Measurements from ENCODE around the gene EYS.

The EYS gene

GRCh38 chr6:63730311-63730710, 1976.7 kb downstream of the EYS start:
- H3K27ac ChIP-seq (ENCODE audit: low read depth, low read length) = no peak overlapping the region
- H3F3A ChIP-seq (ENCODE audit: control insufficient read depth, insufficient read depth) = peaks cover 9% of the 10 kb centered on the region
- H3K9me2 ChIP-seq (replicated peaks; ENCODE audit: control insufficient read depth, low read length) = no peaks in the 10 kb centered on the region
- no peaks in the 10 kb centered on the region for H4K20me1 ChIP-seq (ENCODE audit: control insufficient read depth, insufficient read depth, low read depth, low read length)
- no peaks in the 10 kb centered on the region for H3K79me2 ChIP-seq (ENCODE audit: control insufficient read depth, low read length)
- no peaks in the 10 kb centered on the region for H3K36me3 ChIP-seq (ENCODE audit: control insufficient read depth, low read length)
- no peak overlapping the region for H3K4me2 ChIP-seq (ENCODE audit: low read length)
- TF ChIP-seq CTCF (IDR thresholded peaks at IDR 0.05; ENCODE audit: low read depth, low read length, poor library complexity, severe bottlenecking) (no peak), EZH2phosphoT487 (IDR thresholded peaks at IDR 0.05; ENCODE audit: borderline replicate concordance, low read length) (no peak)
- H3K4me1 ChIP-seq (ENCODE audit: control insufficient read depth, low read length) = no peaks in the 10 kb centered on the region
- H3K27me3 ChIP-seq (ENCODE audit: control insufficient read depth, low read length) = no peaks in the 10 kb centered on the region
- no peaks in the 10 kb centered on the region for H3K9me3 ChIP-seq (ENCODE audit: control insufficient read depth, insufficient read depth, low read length)
- H3K4me3 ChIP-seq (ENCODE audit: low read length) = no peak overlapping the region

GRCh38 chr6:63724721-63725120, 1982.3 kb downstream of the EYS start:
- Histone ChIP-seq H3K9me2 (replicated peaks; ENCODE audit: control insufficient read depth, low read length) (no peaks in the 10 kb centered on the region), H3K27me3 (ENCODE audit: control insufficient read depth, low read length) (no peaks in the 10 kb centered on the region), H3K79me2 (ENCODE audit: control insufficient read depth, low read length) (no peaks in the 10 kb centered on the region), H3K36me3 (ENCODE audit: control insufficient read depth, low read length) (no peaks in the 10 kb centered on the region), H4K20me1 (ENCODE audit: control insufficient read depth, insufficient read depth, low read depth, low read length) (no peaks in the 10 kb centered on the region), H3F3A (ENCODE audit: control insufficient read depth, insufficient read depth) (peaks cover 13% of the 10 kb centered on the region), H3K4me1 (ENCODE audit: control insufficient read depth, low read length) (no peaks in the 10 kb centered on the region), H3K27ac (ENCODE audit: low read depth, low read length) (no peak overlapping the region), H3K4me3 (ENCODE audit: low read length) (no peak overlapping the region), H3K9me3 (ENCODE audit: control insufficient read depth, insufficient read depth, low read length) (no peaks in the 10 kb centered on the region), H3K4me2 (ENCODE audit: low read length) (no peak overlapping the region)
- TF ChIP-seq EZH2phosphoT487 (IDR thresholded peaks at IDR 0.05; ENCODE audit: borderline replicate concordance, low read length) (no peak), CTCF (IDR thresholded peaks at IDR 0.05; ENCODE audit: low read depth, low read length, poor library complexity, severe bottlenecking) (no peak)

- no peaks in the 10 kb centered on the region for H3K27me3 ChIP-seq (ENCODE audit: control insufficient read depth, low read length)
- no peak overlapping the region for H3K4me2 ChIP-seq (ENCODE audit: low read length)
- H3K36me3 ChIP-seq (ENCODE audit: control insufficient read depth, low read length) = peaks cover 2% of the 10 kb centered on the region; the same call in 1 of the 2 replicates
- no peaks in the 10 kb centered on the region for H3K9me3 ChIP-seq (ENCODE audit: control insufficient read depth, insufficient read depth, low read length)
- H4K20me1 ChIP-seq (ENCODE audit: control insufficient read depth, insufficient read depth, low read depth, low read length) = no peaks in the 10 kb centered on the region
- peaks cover 21% of the 10 kb centered on the region for H3F3A ChIP-seq (ENCODE audit: control insufficient read depth, insufficient read depth)
- TF ChIP-seq EZH2phosphoT487 (IDR thresholded peaks at IDR 0.05; ENCODE audit: borderline replicate concordance, low read length) = no peak
- no peaks in the 10 kb centered on the region for H3K79me2 ChIP-seq (ENCODE audit: control insufficient read depth, low read length)
- H3K4me3 ChIP-seq (ENCODE audit: low read length) = no peak overlapping the region
- no peaks in the 10 kb centered on the region for H3K9me2 ChIP-seq (replicated peaks; ENCODE audit: control insufficient read depth, low read length)
- no peak overlapping the region for H3K27ac ChIP-seq (ENCODE audit: low read depth, low read length)
- H3K4me1 ChIP-seq (ENCODE audit: control insufficient read depth, low read length) = no peaks in the 10 kb centered on the region
Observed at GRCh38 chr6:63721181-63721580, 1985.8 kb downstream of the EYS start.

GRCh38 chr6:63716169-63716568, 1990.9 kb downstream of the EYS start:
- Histone ChIP-seq H4K20me1 (ENCODE audit: control insufficient read depth, insufficient read depth, low read depth, low read length) (no peaks in the 10 kb centered on the region), H3K27me3 (ENCODE audit: control insufficient read depth, low read length) (no peaks in the 10 kb centered on the region), H3K27ac (ENCODE audit: low read depth, low read length) (no peak overlapping the region), H3F3A (ENCODE audit: control insufficient read depth, insufficient read depth) (peaks cover 17% of the 10 kb centered on the region), H3K9me2 (replicated peaks; ENCODE audit: control insufficient read depth, low read length) (no peaks in the 10 kb centered on the region), H3K4me2 (ENCODE audit: low read length) (no peak overlapping the region), H3K4me3 (ENCODE audit: low read length) (no peak overlapping the region), H3K79me2 (ENCODE audit: control insufficient read depth, low read length) (no peaks in the 10 kb centered on the region), H3K4me1 (ENCODE audit: control insufficient read depth, low read length) (no peaks in the 10 kb centered on the region), H3K36me3 (ENCODE audit: control insufficient read depth, low read length) (peaks cover 48% of the 10 kb centered on the region), H3K9me3 (ENCODE audit: control insufficient read depth, insufficient read depth, low read length) (no peaks in the 10 kb centered on the region)
- TF ChIP-seq CTCF (IDR thresholded peaks at IDR 0.05; ENCODE audit: low read depth, low read length, poor library complexity, severe bottlenecking) (no peak), EZH2phosphoT487 (IDR thresholded peaks at IDR 0.05; ENCODE audit: borderline replicate concordance, low read length) (no peak)
